Calu3 (cell line): ENCODE measurements around the gene PLCH2. TPM values are rescaled to one million over a fixed set of nuclear protein-coding genes. Genes with fewer than 3 reads are reported as not detected.

Experiments used
- BruUV-seq: library from RNA; stranded (reverse); fragments of 400-500 nt; replicated peaks from 2 replicates; lab custom pipeline; 2021; lab: Mats Ljungman, UMichigan
- CTCF ChIA-PET: fragments of 300-600 bp; sonication (Branson Sonifier 250); formaldehyde crosslinking; loops from one replicate; lab custom pipeline; 2022; ENCODE audit warnings: antibody characterized with exemption; lab: Charles Lee
- DNase-seq: peaks from one replicate; pipeline ENCODE4 v3.0.0; 2022
- H3K27ac Mint-ChIP-seq: one replicate; pipeline ENCODE4 v1.8.0; 2022; ENCODE audit warnings: mixed read lengths; ENCODE audit not compliant: unreplicated experiment
- H3K27me3 Mint-ChIP-seq: one replicate; pipeline ENCODE4 v1.8.0; 2022; ENCODE audit warnings: mixed read lengths; ENCODE audit not compliant: unreplicated experiment
- H3K36me3 Mint-ChIP-seq: one replicate; pipeline ENCODE4 v1.8.0; 2022; ENCODE audit warnings: mild to moderate bottlenecking, moderate library complexity, mixed read lengths; ENCODE audit not compliant: insufficient read depth, unreplicated experiment
- H3K4me1 Mint-ChIP-seq: one replicate; pipeline ENCODE4 v1.8.0; 2022; ENCODE audit warnings: mild to moderate bottlenecking, low read depth, mixed read lengths; ENCODE audit not compliant: unreplicated experiment
- H3K4me3 Mint-ChIP-seq: one replicate; pipeline ENCODE4 v1.8.0; 2022; ENCODE audit warnings: mild to moderate bottlenecking, low read depth, moderate library complexity, mixed read lengths; ENCODE audit not compliant: unreplicated experiment
- H3K9me3 Mint-ChIP-seq: one replicate; pipeline ENCODE4 v1.8.0; 2022; ENCODE audit warnings: low read depth, mixed read lengths; ENCODE audit not compliant: unreplicated experiment
- intact Hi-C: fragments of 100-400 bp; cut with micrococcal nuclease; formaldehyde crosslinking; loops from one replicate; pipeline ENCODE4 v1.10.0; 2022; ENCODE audit not compliant: unreplicated experiment
- total RNA-seq: library from RNA; stranded (reverse); gene quantifications from 2 replicates; pipeline ENCODE4 v1.2.3, GENCODE V29; 2022
- TF ChIP-seq, protein P1 (sequence below): fragments of 200-600 bp; IDR thresholded peaks from one replicate; pipeline ENCODE4 v1.8.0; 2022; ENCODE audit warnings: antibody characterized with exemption; ENCODE audit not compliant: unreplicated experiment

PLCH2 gene
- total RNA-seq, 1 experiment from 2014 or later = 3.1 TPM

DNA sequence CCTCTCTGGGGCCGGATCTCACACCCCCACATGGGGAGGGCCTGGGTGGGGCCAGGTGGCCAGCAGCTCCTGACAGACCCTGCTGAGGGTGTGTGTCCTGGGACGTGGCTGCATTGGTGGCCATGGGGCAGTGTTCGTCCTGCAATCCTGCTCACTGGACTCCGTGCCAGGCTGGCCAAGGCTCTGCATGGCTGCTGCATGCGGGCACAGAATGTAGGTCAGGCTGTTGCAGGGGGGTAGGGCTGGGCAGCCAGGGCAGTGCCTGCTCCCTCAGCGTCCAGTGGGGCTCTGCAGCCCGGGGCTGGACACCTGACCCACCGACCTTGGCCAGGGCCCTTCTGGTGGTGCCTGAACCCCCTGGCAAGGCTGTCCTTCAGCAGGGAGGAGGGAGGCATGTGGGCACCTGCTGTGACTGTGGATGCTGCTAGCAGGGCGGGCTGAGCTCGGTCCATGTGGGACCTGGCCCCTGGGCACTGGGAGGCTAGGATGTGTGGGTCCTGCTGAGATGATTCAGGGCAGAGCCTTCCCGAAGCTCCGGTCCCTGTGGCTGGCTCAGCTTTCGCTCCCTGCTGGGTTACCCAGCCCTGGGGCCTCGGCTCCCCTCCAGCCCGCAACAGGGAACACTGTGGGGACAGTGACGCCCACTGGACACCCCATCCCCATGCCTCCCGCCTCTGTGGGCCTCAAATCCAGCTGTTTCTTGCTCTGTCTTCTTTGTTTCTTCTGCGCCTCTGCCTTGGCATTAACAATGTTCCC, 14.9 kb upstream of the PLCH2 start:
- CTCF ChIA-PET = interaction anchor here (0.6 kb wide), 1 partner anchor 7 kb away, joined by 6 read pairs; no protein-coding TSS in a partner anchor
- Mint-ChIP-seq H3K27ac (no peak overlapping the region), H3K27me3 (peaks cover 37% of the 10 kb centered on the region), H3K4me1 (no peaks in the 10 kb centered on the region), H3K36me3 (no peaks in the 10 kb centered on the region), H3K9me3 (no peaks in the 10 kb centered on the region), H3K4me3 (no peak overlapping the region)
- BruUV-seq = no TSS peak
- TF ChIP-seq, protein P1, sequence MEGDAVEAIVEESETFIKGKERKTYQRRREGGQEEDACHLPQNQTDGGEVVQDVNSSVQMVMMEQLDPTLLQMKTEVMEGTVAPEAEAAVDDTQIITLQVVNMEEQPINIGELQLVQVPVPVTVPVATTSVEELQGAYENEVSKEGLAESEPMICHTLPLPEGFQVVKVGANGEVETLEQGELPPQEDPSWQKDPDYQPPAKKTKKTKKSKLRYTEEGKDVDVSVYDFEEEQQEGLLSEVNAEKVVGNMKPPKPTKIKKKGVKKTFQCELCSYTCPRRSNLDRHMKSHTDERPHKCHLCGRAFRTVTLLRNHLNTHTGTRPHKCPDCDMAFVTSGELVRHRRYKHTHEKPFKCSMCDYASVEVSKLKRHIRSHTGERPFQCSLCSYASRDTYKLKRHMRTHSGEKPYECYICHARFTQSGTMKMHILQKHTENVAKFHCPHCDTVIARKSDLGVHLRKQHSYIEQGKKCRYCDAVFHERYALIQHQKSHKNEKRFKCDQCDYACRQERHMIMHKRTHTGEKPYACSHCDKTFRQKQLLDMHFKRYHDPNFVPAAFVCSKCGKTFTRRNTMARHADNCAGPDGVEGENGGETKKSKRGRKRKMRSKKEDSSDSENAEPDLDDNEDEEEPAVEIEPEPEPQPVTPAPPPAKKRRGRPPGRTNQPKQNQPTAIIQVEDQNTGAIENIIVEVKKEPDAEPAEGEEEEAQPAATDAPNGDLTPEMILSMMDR = no peak
- no peak for DNase-seq
- intact Hi-C loops = no loop called here

DNA sequence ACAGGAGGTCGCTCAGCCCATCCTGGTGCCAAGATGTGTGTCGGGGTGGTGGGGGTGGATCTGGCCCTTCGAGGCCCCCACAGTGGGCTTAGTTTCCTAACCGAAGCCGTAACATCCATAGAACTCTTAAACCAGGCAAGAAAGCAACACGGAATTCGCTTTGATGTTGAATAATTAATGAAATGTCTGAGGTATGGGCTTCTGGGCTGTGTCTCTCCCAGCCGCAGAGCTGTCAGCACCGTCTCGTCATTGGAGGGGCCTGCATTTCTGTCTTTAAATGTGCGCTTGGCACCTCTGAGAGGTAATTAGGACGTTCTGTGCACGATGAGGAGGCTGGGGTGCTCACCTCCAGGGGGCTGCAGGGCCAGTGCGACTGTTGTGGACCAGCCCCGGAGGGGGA, 13.3 kb upstream of the PLCH2 start:
- Mint-ChIP-seq H3K27me3 (peaks cover 46% of the 10 kb centered on the region), H3K4me3 (no peak overlapping the region), H3K4me1 (no peaks in the 10 kb centered on the region), H3K27ac (no peak overlapping the region), H3K9me3 (no peaks in the 10 kb centered on the region), H3K36me3 (no peaks in the 10 kb centered on the region)
- intact Hi-C loops = no loop called here
- TF ChIP-seq, protein P1 = no peak
- no peak for DNase-seq
- BruUV-seq = no TSS peak
- CTCF ChIA-PET = no interaction called here

DNA sequence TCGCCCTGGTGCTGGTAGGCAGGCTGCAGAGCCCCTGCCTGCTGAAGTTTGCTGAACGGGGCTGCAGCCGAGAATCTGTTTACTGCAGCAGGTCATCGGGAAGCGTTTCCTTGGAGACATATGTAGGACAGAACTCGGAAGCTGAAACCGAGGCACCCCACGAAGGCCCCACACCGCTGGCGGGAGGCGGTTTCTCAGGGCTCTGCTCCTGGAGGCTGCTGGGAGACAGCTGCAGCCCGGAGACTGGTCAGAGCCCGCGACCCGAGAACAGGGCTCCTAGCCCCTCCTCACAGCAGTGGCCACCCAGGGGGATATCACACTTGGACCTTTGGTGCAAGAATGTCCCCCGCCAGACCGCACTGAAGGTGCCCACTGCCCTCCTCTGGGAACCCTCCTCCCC, 12.7 kb upstream of the PLCH2 start:
- TF ChIP-seq, protein P1 = no peak
- no TSS peak for BruUV-seq
- intact Hi-C loops = no loop called here
- Mint-ChIP-seq H3K27ac (no peak overlapping the region), H3K9me3 (no peaks in the 10 kb centered on the region), H3K4me1 (no peaks in the 10 kb centered on the region), H3K27me3 (peaks cover 46% of the 10 kb centered on the region), H3K36me3 (no peaks in the 10 kb centered on the region), H3K4me3 (no peak overlapping the region)
- DNase-seq = no peak
- CTCF ChIA-PET = no interaction called here

DNA sequence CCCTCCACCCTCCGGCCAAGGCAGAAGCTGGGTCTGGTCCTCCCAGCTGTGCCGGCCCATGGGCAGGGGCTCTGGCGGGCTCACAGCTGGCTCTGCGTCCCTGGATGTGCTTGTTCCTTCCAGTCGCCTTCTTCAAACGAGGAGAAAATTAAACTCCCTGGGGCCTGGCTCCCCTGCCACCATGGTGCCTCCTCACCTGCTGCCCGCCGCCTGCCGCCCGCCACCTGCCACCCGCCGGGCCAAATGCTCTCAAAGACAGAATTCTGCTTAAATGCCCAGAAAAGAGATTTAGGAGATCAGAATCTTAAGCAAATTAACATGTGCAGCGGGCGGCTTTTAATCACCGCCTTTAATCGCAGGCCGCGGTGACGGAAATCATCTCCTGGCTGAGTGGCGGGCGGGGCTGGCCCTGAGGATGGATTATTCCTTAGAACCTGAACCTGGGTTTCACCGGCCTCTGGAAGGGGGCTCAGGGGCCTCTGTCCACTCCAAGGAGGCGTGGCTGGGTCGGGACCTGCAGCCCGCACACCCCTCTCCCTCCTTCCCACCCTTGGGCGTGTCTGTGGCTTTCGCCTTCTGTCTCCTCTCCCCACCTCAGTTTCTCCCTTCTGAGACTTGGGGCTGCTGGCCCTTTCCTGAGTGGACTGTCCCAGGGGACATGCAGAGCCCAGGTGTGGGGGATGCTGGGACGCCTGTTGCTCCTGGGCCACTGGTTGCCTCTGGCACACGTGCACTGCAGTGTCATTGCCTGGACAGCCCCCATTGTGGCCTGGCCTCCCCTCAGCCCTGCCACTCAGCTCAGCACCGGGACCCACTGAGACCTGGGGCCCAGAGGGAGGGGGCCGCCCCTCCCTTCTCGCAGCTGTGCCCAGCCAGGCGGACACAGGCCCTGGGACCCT, 10.5 kb upstream of the PLCH2 start:
- Mint-ChIP-seq H3K27ac (no peak overlapping the region), H3K9me3 (no peaks in the 10 kb centered on the region), H3K27me3 (peaks cover 58% of the 10 kb centered on the region), H3K36me3 (no peaks in the 10 kb centered on the region), H3K4me1 (no peaks in the 10 kb centered on the region), H3K4me3 (no peak overlapping the region)
- DNase-seq = no peak
- TF ChIP-seq, protein P1 = no peak
- intact Hi-C loops = no loop called here
- CTCF ChIA-PET = no interaction called here
- BruUV-seq = no TSS peak
